GM19351 (cell line): ENCODE results near the gene GRIN2C.
"Not testable (repeated sequence)": the region's sequence is repeated elsewhere in the genome, so short reads cannot be mapped to it uniquely, and the experiment has no call there.

Source experiments
- ATAC-seq: cut with Tn5 transposase; IDR thresholded peaks from one replicate; pipeline ENCODE4 v1.9.1; 2021; ENCODE audit warnings: mild to moderate bottlenecking, moderate library complexity; ENCODE audit not compliant: unreplicated experiment

GRIN2C gene

DNA sequence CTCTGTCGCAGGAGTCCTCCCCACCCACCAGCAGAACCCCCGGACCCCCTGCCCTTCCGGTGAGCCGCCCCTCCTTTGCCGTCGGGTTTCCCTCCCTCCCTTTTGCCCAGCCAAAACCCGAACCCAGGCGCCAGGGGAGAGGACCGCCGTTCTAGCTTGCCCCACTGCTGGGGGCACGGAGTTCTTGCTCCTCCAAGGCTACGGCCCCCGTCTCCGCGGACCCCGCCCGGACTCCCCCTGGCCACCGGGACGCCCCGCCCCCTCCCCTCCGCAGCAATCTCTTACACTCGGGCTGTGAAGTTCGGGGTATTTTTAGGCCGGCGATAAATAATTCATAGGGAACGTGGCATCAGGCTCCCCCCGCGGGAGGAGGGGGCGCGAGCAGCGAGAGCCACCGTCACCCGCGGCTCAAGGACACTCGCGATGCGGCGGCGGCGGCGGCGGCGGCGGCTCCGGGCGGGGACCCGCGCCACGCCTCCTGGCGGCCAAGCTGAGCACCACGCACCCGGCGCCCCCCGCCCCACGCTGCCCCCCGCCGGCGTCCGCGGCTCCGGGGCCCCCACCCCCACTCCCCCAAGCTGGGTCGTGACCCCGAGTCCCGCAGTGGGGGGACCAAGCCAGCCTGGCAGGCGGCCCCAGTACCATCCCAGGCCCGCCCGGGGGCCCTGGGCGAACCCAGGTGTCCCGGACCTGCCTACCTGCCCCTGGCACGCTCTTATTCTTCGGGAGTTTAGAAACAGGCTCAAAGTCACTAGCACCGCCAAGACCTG is at the start of gene GRIN2C:
TSS of gene GRIN2C (minus strand) at position 427 of the 770 bp plus-strand sequence. CDS start 4,793 bp downstream, outside the sequence.
- no peak for ATAC-seq

DNA sequence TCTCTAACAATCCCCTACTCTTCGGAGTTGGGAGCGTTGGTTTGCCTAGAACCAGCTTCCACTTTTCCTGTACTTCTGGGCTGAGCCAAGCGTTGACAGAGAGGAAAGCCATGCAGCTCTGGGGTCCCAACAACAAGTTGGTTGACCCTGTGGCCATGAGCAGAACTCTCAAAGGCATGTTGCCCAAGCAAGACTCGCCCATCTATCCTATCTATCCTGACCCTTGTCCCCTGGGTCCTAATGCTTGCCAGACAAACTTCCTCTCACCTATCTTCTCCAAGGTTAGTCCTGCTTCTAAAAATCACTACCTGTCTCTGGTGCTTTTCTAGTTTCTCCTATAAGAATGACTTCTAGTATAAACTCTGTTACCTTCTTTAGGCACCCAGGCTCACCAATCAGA is 49.4 kb upstream of the GRIN2C start:
- not testable (repeated sequence) for ATAC-seq

DNA sequence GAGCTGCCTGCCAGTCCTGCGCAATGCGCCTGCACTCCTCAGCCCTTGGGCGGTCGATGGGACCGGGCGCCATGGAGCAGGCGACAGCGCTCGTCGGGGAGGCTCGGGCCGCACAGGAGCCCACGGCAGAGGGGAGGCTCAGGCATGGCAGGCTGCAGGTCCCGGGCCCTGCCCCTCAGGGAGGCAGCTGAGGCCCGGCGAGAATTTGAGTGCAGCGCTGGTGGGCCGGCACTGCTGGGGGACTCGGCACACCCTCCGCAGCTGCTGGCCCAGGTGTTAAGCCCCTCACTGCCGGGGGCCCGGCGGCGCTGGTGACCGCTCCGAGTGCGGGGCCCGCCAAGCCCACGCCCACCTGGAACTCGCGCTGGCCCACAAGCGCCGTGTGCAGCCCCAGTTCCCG is 47.3 kb upstream of the GRIN2C start:
- no peak for ATAC-seq

DNA sequence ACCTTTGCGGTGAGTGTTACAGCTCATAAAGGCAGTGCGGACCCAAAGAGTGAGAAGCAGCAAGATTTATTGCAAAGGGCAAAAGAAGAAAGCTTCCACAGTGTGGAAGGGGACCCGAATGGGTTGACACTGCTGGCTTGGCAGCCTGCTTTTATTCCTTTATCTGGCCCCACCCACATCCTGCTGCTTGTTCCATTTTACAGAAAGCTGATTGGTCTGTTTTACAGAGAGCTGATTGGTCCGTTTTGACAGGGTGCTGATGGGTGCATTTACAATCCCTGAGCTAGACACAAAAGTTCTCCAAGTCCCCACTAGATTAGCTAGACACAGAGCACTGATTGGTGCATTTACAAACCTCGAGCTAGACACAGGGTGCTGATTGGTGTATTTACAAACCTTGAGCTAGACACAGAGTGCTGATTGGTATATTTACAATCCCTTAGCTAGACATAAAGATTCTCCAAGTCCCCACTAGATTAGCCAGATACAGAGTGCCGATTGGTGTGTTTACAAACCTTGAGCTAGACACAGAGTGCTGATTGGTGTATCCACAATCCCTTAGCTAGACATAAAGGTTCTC is 46.6 kb upstream of the GRIN2C start:
- ATAC-seq, result not testable (repeated sequence)

DNA sequence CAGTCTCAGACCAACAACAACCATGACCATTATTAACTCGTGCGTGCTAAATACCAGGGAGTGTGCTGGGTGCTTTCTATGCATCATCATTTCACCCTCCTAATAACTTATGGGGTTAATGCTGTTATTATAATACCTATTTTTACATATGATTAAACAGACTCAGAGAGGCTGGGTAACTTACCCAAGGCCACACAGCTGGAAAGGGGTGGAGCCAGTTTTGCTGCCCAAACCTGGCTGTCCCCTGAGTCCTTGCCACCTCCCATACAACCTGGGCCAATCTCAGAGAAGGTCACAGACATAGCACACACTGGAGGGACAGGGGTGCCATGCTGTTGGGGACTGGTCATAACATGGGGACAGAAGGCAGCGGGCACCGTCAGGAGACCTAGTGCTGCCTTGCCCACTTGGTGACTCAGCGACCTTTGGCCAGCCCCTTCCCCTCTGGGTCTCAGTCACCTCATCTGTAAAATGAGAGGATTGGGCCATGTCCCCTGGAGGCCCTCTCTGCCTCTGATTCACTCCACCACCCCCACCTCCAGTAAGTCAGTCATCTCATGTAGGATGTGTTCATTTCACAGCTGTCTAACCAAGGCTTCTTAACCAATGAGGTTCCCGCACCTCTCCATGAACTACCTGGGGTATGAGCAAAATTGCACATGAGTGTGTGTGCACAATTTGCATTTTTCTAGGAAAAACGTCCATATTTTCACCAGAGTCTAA is 45.2 kb upstream of the GRIN2C start:
- ATAC-seq, result no peak

DNA sequence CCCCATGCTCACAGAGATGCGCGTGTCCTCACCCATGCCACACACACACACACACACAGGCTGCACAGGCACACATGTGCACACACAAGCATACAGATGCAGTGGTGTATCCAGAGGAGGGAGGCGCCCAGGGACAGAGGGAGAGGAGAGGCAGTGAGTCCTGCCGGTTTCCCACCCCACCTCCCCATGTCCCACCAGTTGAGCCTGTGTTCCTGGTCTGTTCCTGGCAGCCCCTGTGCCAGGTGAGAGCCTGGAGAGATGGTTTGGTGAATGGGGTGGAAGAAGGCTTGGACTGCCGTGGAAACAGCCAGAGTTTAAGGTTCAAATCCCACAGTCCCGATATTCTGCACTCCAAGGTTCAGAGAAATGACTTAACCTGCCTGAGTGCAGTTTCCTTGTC is 44.0 kb upstream of the GRIN2C start:
- ATAC-seq, result no peak

DNA sequence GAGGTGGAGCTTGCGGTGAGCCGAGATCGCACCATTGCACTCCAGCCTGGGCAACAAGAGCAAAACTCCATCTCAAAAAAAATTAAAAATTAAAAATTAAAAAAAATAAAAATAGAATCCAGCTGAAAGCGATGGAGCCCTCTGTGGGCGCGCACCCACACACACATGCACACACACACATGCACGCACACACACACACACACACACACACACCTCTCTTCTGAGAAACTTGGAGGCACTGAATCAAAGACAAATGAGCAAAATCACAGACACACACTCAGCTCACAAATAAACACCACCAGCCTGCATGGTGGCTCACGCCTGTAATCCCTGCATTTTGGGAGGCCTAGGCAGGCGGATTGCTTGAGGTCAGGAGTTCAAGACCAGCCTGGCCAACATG is 43.3 kb upstream of the GRIN2C start:
- ATAC-seq, result no peak

DNA sequence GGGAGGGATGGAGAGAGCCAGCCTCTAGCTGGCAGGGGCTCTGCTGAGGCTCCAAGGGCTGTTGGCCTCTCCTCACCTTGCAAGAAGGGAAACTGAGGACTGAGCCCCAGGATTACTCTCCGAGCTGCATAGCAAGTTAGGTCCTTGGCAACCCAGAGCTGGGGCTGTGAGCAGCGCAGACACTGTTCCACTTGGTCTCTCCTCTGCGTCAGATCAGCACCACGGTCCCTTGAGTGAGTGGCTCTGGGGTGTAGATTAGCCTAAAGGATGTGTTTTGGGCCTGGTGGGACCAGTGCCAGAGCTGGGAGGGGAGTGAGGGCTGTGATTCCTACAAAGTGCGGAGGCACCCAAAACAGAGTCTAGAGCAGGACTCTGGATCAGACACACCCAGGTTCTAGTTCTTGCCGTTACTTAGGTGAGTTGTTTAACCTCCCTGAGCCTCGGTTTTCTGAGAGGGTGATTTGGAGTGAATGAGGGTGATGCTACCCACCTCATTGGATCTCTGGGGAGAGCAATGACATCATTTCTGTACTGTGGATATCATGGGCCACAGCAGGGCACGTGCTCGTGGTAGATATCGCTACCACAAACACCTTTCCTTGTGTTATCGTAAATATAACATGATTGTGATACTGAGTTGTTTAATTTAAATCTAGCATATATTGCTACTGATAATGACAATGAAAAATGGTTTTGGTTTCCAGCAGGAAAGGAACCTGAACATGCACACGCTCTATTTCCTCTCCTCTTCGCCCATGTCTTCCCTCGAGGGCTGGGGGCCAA is 41.9 kb upstream of the GRIN2C start:
- no peak for ATAC-seq

DNA sequence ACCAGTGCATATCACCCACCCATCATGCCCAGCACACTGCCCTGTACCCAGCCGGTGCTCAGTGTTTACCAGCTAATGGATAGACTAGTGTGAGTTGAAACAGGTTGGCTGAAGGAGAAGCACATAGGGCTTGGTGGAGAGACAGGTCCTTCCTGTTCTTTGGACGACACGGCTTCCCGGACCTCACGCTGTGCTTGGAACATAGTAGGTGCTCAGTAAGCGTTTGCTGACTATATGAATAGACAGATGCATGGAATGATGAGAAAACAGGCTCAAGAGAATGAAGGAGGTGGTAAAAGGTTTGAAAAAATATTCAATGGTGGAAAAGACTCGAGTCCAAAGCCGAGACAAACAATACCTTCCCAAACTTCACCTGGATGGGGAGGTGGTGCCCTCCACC is 40.5 kb upstream of the GRIN2C start:
- no peak for ATAC-seq

DNA sequence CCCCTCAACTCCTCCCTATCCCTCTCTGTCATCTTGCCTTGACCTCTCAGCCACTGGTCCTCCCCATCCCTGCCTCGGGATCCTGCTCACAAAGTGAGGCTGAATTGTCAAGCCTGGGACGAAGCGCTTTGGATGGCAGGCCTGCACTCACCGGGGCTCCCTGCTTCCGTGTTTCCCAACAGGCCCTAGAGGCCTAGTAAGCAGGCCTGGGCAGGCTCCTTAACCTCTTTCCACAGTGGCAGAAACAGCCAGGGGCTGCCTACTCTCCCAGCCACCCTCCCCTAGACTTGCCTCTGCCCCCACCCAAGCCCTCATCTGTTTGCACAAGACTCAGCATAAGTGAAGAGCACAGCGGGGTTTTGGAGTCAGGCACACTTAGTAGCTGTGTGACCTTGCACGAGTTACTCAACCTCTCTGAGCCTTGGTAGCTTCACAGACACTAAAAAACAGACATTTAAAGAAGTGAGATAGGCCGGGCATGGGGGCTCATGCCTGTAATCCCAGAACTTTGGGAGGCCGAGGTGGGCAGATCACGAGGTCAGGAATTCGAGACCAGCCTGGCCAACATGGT is 38.8 kb upstream of the GRIN2C start:
- no peak for ATAC-seq

DNA sequence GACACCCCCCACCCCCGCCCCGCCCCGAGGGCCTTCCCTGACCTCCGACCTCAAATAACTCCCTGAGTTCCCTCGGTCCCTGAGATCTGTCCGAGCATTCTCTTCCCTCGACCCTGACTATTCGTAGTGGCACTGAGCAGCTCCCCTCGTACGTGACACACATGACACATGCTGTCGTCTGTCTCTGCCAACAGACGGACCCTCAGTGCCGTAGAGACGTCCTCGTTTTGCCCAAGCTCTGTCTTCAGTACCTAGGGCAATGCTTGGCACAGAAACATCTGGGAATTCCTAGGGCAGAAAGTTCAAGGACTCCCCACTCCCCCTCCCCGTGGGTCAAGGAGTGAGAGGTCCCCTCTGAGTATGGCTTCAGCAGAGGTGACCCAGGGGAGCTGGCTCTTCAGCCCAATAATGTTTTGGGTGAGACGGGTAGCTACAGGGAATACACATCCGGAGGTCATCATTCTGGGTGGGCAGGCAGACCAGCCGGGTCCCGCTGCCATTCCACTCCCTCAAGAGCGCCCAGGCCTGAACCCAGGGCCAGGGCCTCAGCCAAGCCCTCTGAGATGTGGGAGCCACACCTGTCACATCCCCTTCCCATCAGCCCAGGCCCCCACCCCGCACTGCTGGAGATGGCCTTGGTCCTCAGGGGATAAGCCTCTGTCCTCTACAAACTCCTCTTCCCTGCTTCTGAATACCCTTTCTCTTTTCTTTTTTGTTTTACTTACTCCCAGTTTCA is 34.4 kb upstream of the GRIN2C start:
- ATAC-seq, result no peak

DNA sequence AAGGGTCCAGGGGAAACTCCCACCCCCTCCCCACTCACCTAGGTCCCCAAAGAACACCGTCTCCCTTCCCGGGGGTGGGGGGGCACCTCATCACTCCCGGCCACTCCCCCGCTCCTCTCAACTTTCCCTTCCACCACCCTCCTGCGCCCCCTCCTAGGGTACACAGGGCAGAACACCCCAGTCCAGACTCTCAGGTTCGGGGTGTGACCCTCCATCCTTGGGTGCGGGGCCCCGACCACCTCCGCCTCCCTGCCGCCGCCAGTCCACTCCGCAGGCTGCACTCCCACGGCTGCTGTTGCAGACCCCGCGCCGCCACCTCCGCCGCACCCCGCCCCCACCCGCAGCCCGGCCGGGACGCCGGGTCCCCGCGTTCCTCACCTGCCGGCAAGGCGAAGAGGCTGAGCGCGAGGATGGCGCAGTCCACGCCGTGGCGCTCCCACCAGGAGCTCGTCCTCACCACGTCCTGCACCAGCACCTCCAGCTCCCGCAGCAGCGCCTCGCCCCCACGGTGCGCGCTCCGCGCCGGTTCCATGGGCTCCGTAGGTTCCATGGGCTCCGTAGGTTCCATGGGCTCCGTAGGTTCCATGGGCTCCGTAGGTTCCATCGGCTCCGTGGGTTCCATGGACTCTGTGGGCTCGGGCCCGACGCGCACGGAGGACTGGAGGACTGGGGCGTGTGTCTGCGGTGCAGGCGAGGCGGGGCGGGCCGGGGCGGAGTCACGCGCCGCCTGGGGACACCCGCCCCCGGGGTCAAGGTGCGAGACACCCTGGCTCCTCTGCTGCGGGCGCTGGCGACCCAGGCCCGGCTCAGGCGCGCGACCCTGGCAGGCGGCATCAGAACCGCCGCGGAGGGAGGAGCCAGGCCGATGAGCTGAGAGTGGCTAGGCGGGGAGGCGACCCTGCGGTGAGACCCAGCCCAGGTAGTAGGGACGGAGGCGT is 33.6 kb upstream of the GRIN2C start, which contains the start of gene FADS6:
TSS of gene FADS6 (minus strand) at position 660 of the 938 bp plus-strand sequence. CDS start at position 622, 38 bp downstream.
- ATAC-seq, result no peak

DNA sequence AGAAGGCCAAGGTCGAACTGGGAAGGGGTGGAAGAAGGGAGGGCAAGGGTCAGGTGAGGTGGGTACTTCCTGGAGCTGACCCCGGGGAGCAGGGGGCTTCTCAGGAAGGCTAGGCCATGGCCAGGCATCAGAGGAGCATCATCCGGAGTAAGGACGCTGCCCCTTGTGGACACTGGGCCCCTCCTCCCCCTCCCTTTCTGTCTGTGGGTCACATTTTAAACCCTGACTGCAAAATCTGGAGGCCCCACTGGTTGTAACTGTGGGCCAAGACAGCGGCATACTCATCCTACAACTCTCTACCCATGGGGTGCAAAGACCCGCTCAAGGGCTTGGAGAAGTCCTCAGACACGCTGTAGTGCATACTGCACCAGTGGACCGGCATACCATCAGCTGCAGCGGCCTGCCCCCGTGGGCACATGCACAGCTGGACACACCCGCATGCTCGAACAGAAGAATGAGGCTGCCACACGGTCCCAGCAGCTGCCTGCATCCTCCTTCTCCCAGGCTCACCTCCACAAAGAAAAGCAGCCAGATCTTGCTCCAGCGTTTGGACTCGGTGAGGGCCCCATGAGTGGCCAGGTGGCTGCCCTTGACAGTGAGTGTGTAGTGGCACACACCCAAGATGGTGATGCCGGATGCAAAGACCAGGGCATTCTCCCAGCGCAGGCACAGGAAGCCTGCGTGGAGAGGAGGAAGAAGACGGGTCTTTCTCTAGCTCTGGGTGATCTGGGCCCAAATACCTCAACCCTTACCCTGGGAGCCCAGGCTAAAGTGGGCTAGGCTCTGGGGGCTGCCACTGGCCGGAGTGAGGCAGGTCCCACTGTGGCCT is 32.5 kb upstream of the GRIN2C start:
- ATAC-seq, result no peak

DNA sequence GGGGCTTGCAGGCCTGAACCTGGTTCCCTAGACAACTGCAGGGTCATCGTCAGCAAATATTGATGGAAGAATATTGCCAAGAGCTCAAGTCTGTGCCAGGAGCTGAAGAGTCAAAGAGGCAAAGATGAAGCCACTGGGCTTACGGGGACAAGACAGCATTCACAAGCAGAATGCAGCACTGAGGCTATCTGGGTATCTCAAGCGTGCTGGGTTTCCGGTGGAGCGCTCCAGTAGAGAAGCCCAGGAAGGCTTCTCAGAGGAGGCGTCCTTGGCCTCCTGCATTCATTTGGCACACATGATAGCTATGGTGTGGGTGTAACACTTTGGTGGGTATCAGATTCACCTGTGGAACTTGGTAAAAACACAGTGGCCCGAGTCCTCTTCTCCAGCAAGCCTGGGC is 30.9 kb upstream of the GRIN2C start:
- ATAC-seq, result no peak

DNA sequence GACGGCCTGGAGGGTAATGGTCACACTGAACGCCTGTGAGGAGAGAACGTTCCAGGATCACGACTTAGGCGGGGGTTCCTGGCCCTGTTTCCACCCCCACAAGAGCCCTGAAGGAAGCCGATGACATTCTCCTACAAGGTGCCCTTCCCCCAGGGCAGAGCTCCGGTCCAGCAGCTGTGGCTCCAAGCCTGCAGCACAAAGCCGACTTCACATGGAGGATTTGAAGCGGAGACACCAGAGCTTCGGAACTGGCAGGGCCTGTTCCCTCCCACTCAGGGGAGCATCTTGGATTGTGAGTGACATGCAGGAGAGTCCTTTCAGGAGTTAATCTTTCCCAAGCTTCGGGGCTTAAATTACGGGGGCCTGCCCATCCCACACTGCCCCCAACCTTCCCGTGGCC is 28.8 kb upstream of the GRIN2C start:
- no peak for ATAC-seq

DNA sequence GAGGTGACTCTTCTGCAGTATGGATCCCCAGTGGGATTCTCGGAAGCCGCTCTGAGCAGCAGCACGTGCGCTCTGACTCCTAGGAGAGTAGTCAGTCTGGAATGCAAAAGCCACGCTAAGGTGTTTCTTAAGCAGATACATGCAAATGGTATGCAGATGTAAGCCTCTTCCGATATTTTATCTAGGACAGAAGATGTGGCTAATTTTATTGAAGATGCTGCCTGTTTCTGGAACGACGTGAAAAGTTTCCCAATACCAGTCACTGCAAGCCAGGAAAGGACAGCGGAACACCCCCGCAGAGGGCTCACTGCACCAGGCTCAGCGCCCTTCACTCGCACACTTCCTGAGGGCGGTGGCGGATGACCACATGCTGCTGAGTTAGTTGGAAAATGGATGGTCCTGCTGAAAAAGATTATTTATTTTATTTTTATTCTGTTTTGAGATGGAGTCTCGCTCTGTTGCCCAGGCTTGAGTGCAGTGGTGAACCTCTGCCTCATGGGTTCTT is 23.6 kb upstream of the GRIN2C start:
- ATAC-seq, result no peak

DNA sequence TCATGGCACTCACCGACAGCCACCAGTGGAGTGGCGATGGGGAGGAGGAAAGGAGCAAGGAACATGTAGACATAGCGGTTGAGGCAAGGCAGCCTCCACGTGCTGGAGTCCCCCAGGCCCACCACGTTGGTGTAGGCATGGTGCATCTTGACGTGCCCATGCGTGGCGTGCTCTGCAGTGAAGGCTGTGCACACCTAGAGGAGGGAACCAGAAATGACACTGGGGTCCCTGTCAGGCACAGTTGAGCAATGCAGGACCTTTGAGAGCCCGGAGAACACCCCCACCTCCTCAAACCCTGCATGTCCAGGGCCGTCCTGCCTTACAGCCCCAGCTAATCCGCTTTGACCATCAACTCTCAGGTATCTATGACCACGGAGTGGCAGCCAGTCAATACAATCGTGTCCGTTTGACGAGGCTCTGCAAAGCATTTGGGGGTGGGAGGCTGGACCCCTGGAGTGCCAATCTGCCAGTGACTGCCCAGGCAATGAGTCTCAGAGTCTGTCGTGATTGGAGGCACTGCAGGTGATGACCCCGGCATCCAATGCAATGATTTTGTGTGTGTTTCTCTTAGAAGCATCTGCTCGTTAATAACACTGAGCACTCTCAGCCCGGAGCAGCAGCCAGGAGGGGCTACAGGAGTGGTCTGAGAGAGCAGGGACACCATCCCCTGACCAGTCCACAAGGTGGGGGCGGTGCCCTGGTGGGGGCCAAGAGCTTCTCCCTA is 23.0 kb upstream of the GRIN2C start:
- no peak for ATAC-seq
